Measurements from ENCODE around the gene NPIPB2. TPM values are rescaled to one million over a fixed set of nuclear protein-coding genes. Genes with fewer than 3 reads are reported as not detected.

The NPIPB2 gene
- total and polyA plus RNA-seq, 2 of the 13 experiments (the other 11 are each of a cell fraction or from before 2014, with no cell fraction given) = 1.8 to 4.1 TPM

DNA sequence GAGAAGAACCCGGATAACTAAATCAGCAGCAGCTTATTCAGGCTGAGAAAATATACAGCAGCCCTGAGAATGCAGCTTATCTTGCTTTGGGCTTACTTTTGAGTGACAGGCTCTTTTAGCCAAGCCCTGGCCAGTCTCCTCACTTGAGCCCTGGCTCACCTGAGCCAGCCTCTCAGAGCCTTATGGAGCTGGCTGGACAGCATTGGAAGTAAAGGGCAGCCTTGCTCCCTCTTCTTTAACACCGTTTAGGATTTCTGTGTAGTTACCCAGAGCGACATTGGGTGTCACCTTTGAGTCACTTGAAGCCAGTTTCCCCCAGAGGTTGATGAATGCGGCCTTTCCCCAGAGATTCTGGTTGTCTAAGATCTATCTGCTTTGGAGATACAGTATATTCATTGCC is 7.7 kb upstream of the NPIPB2 start (continued):
- TF ChIP-seq FOXK1 (CRISPR knock-in tag; IDR thresholded peaks at IDR 0.05; ENCODE audit: borderline replicate concordance, low read depth) (0 out of 2 replicates have a peak, but pooled peaks have one; percentile 31), PPARG (CRISPR knock-in tag; conservative IDR thresholded peaks at IDR 0.05) (0 out of 2 replicates have a peak, but pooled peaks have one; percentile 12), STAG1 (CRISPR knock-in tag; IDR thresholded peaks at IDR 0.05) (peak; percentile 91), MYNN (CRISPR knock-in tag; IDR thresholded peaks at IDR 0.05; ENCODE audit: low read depth) (0 out of 2 replicates have a peak, but pooled peaks have one; percentile 62), SMC3 (IDR thresholded peaks at IDR 0.05; ENCODE audit: low read length) (peak; percentile 95), HNRNPL (IDR thresholded peaks at IDR 0.05; ENCODE audit: low read depth, low read length) (no peak), PHF20 (CRISPR knock-in tag; IDR thresholded peaks at IDR 0.05) (no peak), RAD21 (CRISPR knock-in tag; IDR thresholded peaks at IDR 0.05) (peak; percentile 77), ISL2 (CRISPR knock-in tag; IDR thresholded peaks at IDR 0.05) (0 out of 2 replicates have a peak, but pooled peaks have one; percentile 22), ZSCAN31 (CRISPR knock-in tag; IDR thresholded peaks at IDR 0.05; ENCODE audit: low read depth) (no peak), KLF11 (CRISPR knock-in tag; IDR thresholded peaks at IDR 0.05) (0 out of 2 replicates have a peak, but pooled peaks have one; percentile 29), NR2F6 (IDR thresholded peaks at IDR 0.05) (no peak), NR2F6 (CRISPR knock-in tag; IDR thresholded peaks at IDR 0.05) (0 out of 2 replicates have a peak, but pooled peaks have one; percentile 22), RFX3 (CRISPR knock-in tag; IDR thresholded peaks at IDR 0.05) (no peak), BCL6 (CRISPR knock-in tag; IDR thresholded peaks at IDR 0.05) (0 out of 2 replicates have a peak, but pooled peaks have one; percentile 8), XRCC5 (optimal IDR thresholded peaks at IDR 0.05; ENCODE audit: low read length) (peak; percentile 78)
- TF ChIP-seq, protein P1, sequence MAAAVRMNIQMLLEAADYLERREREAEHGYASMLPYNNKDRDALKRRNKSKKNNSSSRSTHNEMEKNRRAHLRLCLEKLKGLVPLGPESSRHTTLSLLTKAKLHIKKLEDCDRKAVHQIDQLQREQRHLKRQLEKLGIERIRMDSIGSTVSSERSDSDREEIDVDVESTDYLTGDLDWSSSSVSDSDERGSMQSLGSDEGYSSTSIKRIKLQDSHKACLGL (CRISPR knock-in tag; IDR thresholded peaks at IDR 0.05) = no peak
- TF ChIP-seq, protein P2, sequence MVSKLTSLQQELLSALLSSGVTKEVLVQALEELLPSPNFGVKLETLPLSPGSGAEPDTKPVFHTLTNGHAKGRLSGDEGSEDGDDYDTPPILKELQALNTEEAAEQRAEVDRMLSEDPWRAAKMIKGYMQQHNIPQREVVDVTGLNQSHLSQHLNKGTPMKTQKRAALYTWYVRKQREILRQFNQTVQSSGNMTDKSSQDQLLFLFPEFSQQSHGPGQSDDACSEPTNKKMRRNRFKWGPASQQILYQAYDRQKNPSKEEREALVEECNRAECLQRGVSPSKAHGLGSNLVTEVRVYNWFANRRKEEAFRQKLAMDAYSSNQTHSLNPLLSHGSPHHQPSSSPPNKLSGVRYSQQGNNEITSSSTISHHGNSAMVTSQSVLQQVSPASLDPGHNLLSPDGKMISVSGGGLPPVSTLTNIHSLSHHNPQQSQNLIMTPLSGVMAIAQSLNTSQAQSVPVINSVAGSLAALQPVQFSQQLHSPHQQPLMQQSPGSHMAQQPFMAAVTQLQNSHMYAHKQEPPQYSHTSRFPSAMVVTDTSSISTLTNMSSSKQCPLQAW (CRISPR knock-in tag; IDR thresholded peaks at IDR 0.05) = peak; percentile 63; the same call in 1 of the 2 replicates
- TF ChIP-seq, protein P3, sequence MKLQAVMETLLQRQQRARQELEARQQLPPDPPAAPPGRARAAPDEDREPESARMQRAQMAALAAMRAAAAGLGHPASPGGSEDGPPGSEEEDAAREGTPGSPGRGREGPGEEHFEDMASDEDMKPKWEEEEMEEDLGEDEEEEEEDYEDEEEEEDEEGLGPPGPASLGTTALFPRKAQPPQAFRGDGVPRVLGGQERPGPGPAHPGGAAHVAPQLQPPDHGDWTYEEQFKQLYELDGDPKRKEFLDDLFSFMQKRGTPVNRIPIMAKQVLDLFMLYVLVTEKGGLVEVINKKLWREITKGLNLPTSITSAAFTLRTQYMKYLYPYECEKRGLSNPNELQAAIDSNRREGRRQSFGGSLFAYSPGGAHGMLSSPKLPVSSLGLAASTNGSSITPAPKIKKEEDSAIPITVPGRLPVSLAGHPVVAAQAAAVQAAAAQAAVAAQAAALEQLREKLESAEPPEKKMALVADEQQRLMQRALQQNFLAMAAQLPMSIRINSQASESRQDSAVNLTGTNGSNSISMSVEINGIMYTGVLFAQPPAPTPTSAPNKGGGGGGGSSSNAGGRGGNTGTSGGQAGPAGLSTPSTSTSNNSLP (IDR thresholded peaks at IDR 0.05; ENCODE audit: low read depth, low read length) = peak; percentile 36; the same call in 1 of the 2 replicates
- TF ChIP-seq, protein P4, sequence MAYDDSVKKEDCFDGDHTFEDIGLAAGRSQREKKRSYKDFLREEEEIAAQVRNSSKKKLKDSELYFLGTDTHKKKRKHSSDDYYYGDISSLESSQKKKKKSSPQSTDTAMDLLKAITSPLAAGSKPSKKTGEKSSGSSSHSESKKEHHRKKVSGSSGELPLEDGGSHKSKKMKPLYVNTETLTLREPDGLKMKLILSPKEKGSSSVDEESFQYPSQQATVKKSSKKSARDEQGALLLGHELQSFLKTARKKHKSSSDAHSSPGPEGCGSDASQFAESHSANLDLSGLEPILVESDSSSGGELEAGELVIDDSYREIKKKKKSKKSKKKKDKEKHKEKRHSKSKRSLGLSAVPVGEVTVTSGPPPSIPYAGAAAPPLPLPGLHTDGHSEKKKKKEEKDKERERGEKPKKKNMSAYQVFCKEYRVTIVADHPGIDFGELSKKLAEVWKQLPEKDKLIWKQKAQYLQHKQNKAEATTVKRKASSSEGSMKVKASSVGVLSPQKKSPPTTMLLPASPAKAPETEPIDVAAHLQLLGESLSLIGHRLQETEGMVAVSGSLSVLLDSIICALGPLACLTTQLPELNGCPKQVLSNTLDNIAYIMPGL (CRISPR knock-in tag; IDR thresholded peaks at IDR 0.05; ENCODE audit: borderline replicate concordance in 1 of 2, low read depth in 1 of 2) = 0 out of 4 replicates have a peak, but pooled peaks of 1 of the 2 experiments have one; percentile 20
- TF ChIP-seq, protein P5, sequence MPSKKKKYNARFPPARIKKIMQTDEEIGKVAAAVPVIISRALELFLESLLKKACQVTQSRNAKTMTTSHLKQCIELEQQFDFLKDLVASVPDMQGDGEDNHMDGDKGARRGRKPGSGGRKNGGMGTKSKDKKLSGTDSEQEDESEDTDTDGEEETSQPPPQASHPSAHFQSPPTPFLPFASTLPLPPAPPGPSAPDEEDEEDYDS (CRISPR knock-in tag; IDR thresholded peaks at IDR 0.05) = 0 out of 2 replicates have a peak, but pooled peaks have one; percentile 23
